Spinal cord (tissue), 10 donors: Measurements from ENCODE around the gene LRP1. TPM values are rescaled to one million over a fixed set of nuclear protein-coding genes. Genes with fewer than 3 reads are reported as not detected.

Experiments
- DNase-seq, 6 donors: peaks; one replicate each; pipeline versions ENCODE4 v3.0.0 to v3.0.0-alpha.2; 2013 to 2015; ENCODE audit warnings: low spot score in 6 of 6, low read depth in 4 of 6
- H3K27ac ChIP-seq: one replicate; pipeline ENCODE4 v1.5.1; 2013; ENCODE audit warnings: low read depth, low read length, control low read depth
- H3K27me3 ChIP-seq: one replicate; pipeline ENCODE4 v1.6.1; 2013; ENCODE audit warnings: low read length; ENCODE audit not compliant: control insufficient read depth, insufficient read depth
- H3K36me3 ChIP-seq: one replicate; pipeline ENCODE4 v1.6.1; 2013; ENCODE audit warnings: low read length; ENCODE audit not compliant: control insufficient read depth, insufficient read depth
- H3K4me1 ChIP-seq: one replicate; pipeline ENCODE4 v1.6.1; 2013; ENCODE audit warnings: low read length; ENCODE audit not compliant: control insufficient read depth, insufficient read depth
- H3K4me3 ChIP-seq: one replicate; pipeline ENCODE4 v1.5.1; 2013; ENCODE audit warnings: low read depth, low read length, control low read depth
- H3K9me3 ChIP-seq: one replicate; pipeline ENCODE4 v1.6.1; 2013; ENCODE audit warnings: low read length; ENCODE audit not compliant: control insufficient read depth, insufficient read depth
- WGBS: methylation state at CpG from one replicate; pipeline ENCODE4 v1.1.5; 2013; ENCODE audit warnings: missing lambda C conversion rate; ENCODE audit not compliant: insufficient coverage; 5-methylcytosine and 5-hydroxymethylcytosine counted together
- polyA plus RNA-seq, 2 donors: library from polyadenylated mRNA; unstranded; fragments of 120-200 nt; gene quantifications; one replicate each; pipeline ENCODE4 v1.2.1, GENCODE V29; 2013; ENCODE audit not compliant: insufficient read length in 2 of 2
- total RNA-seq, 2 donors: library from RNA; depleted of rRNA in 1 of 2; stranded (reverse); fragments of 120-200 nt in 1 of 2; fragments of >200 nt in 1 of 2; gene quantifications; one replicate each; pipeline versions ENCODE4 v1.2.3 to v1.2.4, GENCODE V29; 2013 to 2014
- donor health status: healthy.

LRP1 gene
- total and polyA plus RNA-seq, 4 donors: 182 to 319 (median 239) TPM

DNA sequence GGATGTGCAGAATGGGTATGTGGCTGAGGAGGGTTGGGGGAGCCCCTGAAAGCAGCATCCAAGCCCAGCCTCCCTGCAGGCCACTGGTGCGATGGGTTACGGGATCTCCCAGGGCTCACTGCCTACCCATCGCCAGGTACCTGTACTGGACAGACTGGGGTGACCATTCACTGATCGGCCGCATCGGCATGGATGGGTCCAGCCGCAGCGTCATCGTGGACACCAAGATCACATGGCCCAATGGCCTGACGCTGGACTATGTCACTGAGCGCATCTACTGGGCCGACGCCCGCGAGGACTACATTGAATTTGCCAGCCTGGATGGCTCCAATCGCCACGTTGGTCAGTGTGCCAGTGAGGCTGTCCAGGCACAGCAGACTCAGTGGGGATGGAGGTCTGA, 70.0 kb downstream of the LRP1 start:
- H3K4me1 ChIP-seq: no peaks in the 10 kb centered on the region
- WGBS: 95% methylated on average over 17 of the region's 17 CpGs
- H3K36me3 ChIP-seq: peaks cover 100% of the 10 kb centered on the region
- H3K27ac ChIP-seq: no peak overlapping the region
- DNase-seq: no peak
- H3K9me3 ChIP-seq: no peaks in the 10 kb centered on the region
- H3K4me3 ChIP-seq: no peak overlapping the region
- no peaks in the 10 kb centered on the region for H3K27me3 ChIP-seq

DNA sequence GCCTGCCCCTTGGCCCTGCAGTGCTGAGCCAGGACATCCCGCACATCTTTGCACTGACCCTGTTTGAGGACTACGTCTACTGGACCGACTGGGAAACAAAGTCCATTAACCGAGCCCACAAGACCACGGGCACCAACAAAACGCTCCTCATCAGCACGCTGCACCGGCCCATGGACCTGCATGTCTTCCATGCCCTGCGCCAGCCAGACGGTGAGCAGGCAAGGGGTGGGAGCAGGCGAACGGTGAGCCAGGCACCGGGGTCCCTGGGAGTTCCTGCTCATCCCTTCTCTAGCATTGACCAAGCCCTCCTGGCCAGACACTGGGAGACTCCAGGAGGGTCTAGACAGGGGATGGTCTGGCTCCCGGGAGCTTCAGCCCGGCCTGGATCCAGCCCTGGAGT, 70.9 kb downstream of the LRP1 start:
- DNase-seq: no peak
- Histone ChIP-seq H3K36me3 (peaks cover 100% of the 10 kb centered on the region), H3K27me3 (no peaks in the 10 kb centered on the region), H3K9me3 (no peaks in the 10 kb centered on the region), H3K27ac (no peak overlapping the region), H3K4me3 (no peak overlapping the region), H3K4me1 (no peaks in the 10 kb centered on the region)
- WGBS: 88% methylated on average over 15 of the region's 15 CpGs

DNA sequence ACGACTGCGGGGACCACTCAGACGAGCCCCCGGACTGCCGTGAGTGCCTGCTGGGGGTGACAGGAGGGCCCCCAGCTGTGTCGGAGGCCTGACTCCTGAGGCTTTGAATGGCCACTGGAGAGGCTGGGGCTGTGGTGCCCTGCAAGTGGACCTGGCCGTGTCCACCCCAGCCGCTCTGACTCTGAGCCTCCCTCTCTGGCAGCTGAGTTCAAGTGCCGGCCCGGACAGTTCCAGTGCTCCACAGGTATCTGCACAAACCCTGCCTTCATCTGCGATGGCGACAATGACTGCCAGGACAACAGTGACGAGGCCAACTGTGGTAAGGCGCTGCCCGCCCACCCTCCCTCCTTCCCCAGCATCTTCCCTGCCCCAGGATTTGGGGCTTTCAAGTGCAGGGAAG, 72.2 kb downstream of the LRP1 start:
- H3K4me3 ChIP-seq: no peak overlapping the region
- no peaks in the 10 kb centered on the region for H3K27me3 ChIP-seq
- H3K9me3 ChIP-seq: no peaks in the 10 kb centered on the region
- H3K27ac ChIP-seq: no peak overlapping the region
- H3K4me1 ChIP-seq: no peaks in the 10 kb centered on the region
- WGBS: 92% methylated on average over 14 of the region's 15 CpGs
- peaks cover 100% of the 10 kb centered on the region for H3K36me3 ChIP-seq
- no peak for DNase-seq

DNA sequence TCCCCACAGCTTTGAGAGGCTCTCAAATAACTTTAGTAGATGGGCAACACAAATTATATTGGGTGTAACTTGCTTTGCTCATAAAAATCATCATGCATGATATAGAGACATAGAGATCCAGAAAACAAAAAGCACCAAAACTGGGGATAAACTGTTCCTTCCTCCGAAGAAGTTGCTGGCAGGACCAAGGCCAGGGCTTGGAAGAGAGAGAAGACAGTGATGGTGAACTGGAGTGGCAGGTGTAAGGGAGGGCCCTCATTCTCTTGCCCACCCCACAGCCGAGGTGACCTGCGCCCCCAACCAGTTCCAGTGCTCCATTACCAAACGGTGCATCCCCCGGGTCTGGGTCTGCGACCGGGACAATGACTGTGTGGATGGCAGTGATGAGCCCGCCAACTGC, 72.9 kb downstream of the LRP1 start:
- H3K4me3 ChIP-seq: no peak overlapping the region
- H3K4me1 ChIP-seq: no peaks in the 10 kb centered on the region
- 85% methylated on average over 6 of the region's 8 CpGs for WGBS
- H3K9me3 ChIP-seq: no peaks in the 10 kb centered on the region
- H3K27me3 ChIP-seq: no peaks in the 10 kb centered on the region
- DNase-seq: no peak
- no peak overlapping the region for H3K27ac ChIP-seq
- peaks cover 100% of the 10 kb centered on the region for H3K36me3 ChIP-seq

DNA sequence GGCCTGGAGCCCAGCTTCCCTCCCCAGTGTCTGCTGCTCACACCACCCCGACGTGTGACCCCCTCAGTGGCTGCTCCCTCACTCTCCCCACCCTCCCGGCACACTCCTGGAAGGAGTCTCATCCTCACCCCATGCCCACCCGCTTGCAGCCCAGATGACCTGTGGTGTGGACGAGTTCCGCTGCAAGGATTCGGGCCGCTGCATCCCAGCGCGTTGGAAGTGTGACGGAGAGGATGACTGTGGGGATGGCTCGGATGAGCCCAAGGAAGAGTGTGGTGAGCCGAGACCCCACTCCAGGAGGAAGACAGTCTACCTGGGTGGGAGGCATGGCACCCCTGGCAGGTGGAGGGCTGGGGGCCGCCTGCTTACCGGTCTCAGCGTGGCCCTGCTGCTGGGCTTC, 73.3 kb downstream of the LRP1 start:
- 80% methylated on average over 9 of the region's 16 CpGs for WGBS
- Histone ChIP-seq H3K9me3 (no peaks in the 10 kb centered on the region), H3K36me3 (peaks cover 100% of the 10 kb centered on the region), H3K27ac (no peak overlapping the region), H3K4me3 (no peak overlapping the region), H3K4me1 (no peaks in the 10 kb centered on the region), H3K27me3 (no peaks in the 10 kb centered on the region)
- DNase-seq: no peak

DNA sequence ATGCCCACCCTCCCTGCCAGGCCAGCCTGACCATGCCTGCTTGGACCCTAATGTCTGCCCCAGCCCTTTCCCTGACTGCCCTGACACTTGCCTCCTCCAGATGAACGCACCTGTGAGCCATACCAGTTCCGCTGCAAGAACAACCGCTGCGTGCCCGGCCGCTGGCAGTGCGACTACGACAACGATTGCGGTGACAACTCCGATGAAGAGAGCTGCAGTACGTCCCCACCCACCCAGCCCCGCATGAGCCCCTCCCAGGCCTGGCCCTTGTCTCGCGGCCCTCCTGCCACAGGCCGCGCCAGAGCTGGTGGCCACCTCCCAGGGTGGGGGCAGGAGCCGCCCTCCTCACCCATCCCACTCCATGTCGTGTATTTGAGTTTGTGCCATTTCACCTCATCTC, 74.0 kb downstream of the LRP1 start:
- no peak overlapping the region for H3K27ac ChIP-seq
- H3K27me3 ChIP-seq: no peaks in the 10 kb centered on the region
- no peak overlapping the region for H3K4me3 ChIP-seq
- no peak for DNase-seq
- H3K36me3 ChIP-seq: peaks cover 97% of the 10 kb centered on the region
- H3K4me1 ChIP-seq: peaks cover under 1% of the 10 kb centered on the region
- WGBS: 94% methylated on average over 14 of the region's 19 CpGs
- no peaks in the 10 kb centered on the region for H3K9me3 ChIP-seq

DNA sequence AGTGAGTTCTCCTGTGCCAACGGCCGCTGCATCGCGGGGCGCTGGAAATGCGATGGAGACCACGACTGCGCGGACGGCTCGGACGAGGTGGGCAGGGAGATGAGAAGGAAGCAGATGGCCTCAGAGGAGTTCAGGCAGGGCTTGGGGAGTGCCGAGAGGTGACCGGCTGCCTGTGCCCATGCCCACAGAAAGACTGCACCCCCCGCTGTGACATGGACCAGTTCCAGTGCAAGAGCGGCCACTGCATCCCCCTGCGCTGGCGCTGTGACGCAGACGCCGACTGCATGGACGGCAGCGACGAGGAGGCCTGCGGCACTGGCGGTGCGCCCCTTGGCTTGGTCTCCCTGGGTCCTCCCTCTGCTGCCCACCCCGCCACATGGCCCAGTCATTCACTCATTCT, 74.9 kb downstream of the LRP1 start:
- Histone ChIP-seq H3K4me3 (no peak overlapping the region), H3K36me3 (peaks cover 97% of the 10 kb centered on the region)
- WGBS: 89% methylated on average over 21 of the region's 28 CpGs

DNA sequence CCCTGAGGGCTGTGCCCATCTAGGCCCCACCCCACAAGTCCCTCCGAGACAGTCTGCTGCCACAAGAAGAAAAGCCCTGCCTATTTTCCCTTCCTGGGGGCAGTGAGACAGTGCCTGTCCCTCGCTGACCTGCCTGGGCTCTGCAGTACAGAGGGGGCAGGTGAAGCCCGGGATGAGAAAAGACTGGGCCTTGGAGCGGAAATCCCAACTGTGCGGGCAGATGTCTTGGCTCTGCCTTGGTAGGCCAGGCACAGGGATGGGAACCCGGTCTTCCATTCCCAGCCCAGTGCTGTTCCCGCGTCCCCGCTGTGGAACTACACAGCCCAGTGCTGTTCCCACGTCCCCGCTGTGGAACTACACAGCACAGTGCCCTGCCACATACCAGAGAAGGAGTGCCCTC, 75.5 kb downstream of the LRP1 start:
- H3K27ac ChIP-seq: no peak overlapping the region
- H3K4me1 ChIP-seq: peaks cover 6% of the 10 kb centered on the region
- H3K4me3 ChIP-seq: no peak overlapping the region
- no peaks in the 10 kb centered on the region for H3K9me3 ChIP-seq
- peaks cover 97% of the 10 kb centered on the region for H3K36me3 ChIP-seq
- WGBS: 83% methylated on average over 11 of the region's 11 CpGs
- H3K27me3 ChIP-seq: no peaks in the 10 kb centered on the region
- no peak for DNase-seq

More for the DNA sequence above, 74.9 kb downstream of the LRP1 start:
- peaks cover 3% of the 10 kb centered on the region for H3K4me1 ChIP-seq
- no peaks in the 10 kb centered on the region for H3K9me3 ChIP-seq
- DNase-seq: no peak
- H3K27ac ChIP-seq: no peak overlapping the region
- no peaks in the 10 kb centered on the region for H3K27me3 ChIP-seq

DNA sequence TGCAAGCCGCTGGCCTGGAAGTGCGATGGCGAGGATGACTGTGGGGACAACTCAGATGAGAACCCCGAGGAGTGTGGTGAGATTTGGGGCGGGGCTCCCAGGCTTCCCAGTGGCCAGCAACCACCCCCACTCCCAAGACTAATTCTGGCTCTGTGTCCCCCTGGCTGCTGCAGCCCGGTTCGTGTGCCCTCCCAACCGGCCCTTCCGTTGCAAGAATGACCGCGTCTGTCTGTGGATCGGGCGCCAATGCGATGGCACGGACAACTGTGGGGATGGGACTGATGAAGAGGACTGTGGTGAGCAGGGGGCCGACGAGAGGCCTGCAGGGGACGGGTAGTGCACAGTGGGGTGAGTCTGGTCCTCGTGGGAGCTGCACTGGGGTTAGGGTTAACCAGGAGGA, 76.2 kb downstream of the LRP1 start:
- 92% methylated on average over 13 of the region's 19 CpGs for WGBS
- no peak for DNase-seq
- Histone ChIP-seq H3K36me3 (peaks cover 97% of the 10 kb centered on the region), H3K4me1 (peaks cover 6% of the 10 kb centered on the region), H3K27me3 (no peaks in the 10 kb centered on the region), H3K9me3 (no peaks in the 10 kb centered on the region), H3K27ac (no peak overlapping the region), H3K4me3 (no peak overlapping the region)

DNA sequence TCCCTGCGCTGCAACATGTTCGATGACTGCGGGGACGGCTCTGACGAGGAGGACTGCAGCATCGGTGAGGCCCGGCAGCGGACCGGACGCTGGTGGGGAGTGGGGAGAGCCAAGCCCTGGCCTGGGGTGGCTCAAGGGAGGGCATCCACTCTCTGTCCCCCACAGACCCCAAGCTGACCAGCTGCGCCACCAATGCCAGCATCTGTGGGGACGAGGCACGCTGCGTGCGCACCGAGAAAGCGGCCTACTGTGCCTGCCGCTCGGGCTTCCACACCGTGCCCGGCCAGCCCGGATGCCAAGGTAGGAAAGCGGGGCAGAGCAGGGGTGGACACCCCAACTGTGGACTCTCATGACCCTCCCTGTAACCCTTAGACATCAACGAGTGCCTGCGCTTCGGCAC, 76.9 kb downstream of the LRP1 start:
- H3K27ac ChIP-seq: no peak overlapping the region
- 96% methylated on average over 16 of the region's 26 CpGs for WGBS
- peaks cover 6% of the 10 kb centered on the region for H3K4me1 ChIP-seq
- no peaks in the 10 kb centered on the region for H3K27me3 ChIP-seq
- H3K36me3 ChIP-seq: peaks cover 97% of the 10 kb centered on the region
- no peaks in the 10 kb centered on the region for H3K9me3 ChIP-seq
- H3K4me3 ChIP-seq: no peak overlapping the region
- DNase-seq: no peak
